GM12872 (cell line): Measurements from ENCODE around the gene ZNF451.

Experiments used
- TF ChIP-seq, protein P1 (sequence below): IDR thresholded peaks from 3 replicates; pipeline ENCODE4 v1.5.1; 2011; ENCODE audit warnings: low read depth, mild to moderate bottlenecking, low read length, moderate library complexity; ENCODE audit not compliant: insufficient read depth

Gene ZNF451

GRCh38 chr6:57086843-57087242, 3.1 kb upstream of the ZNF451 start:
- TF ChIP-seq, protein P1, sequence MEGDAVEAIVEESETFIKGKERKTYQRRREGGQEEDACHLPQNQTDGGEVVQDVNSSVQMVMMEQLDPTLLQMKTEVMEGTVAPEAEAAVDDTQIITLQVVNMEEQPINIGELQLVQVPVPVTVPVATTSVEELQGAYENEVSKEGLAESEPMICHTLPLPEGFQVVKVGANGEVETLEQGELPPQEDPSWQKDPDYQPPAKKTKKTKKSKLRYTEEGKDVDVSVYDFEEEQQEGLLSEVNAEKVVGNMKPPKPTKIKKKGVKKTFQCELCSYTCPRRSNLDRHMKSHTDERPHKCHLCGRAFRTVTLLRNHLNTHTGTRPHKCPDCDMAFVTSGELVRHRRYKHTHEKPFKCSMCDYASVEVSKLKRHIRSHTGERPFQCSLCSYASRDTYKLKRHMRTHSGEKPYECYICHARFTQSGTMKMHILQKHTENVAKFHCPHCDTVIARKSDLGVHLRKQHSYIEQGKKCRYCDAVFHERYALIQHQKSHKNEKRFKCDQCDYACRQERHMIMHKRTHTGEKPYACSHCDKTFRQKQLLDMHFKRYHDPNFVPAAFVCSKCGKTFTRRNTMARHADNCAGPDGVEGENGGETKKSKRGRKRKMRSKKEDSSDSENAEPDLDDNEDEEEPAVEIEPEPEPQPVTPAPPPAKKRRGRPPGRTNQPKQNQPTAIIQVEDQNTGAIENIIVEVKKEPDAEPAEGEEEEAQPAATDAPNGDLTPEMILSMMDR, result no peak

- TF ChIP-seq, protein P1, result no peak
Observed at GRCh38 chr6:57087916-57088315, 2.1 kb upstream of the ZNF451 start.

GRCh38 chr6:57089265-57089664, 723 bp upstream of the ZNF451 start:
- TF ChIP-seq, protein P1, result no peak

GRCh38 chr6:57094689-57095088, 4.7 kb downstream of the ZNF451 start:
- TF ChIP-seq, protein P1, result no peak

DNA sequence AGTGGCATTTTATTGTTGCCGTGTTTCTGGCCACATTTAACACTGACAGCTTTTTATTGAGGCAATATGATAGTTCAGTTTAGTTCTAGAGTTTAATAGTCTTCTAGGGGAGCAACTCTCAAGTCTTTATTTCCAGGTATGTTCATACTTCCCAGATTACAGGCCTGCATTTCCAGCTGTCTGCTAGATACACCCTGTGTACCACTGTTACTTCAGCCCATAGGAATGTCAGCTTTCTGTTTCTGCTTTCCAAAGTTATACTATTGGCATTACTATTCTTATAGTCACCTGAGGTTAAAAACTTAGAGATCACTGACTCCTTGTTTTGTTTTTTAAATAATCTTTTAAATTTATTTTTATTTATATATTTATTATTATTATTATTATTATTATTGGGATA, 7.6 kb downstream of the ZNF451 start:
- TF ChIP-seq, protein P1, result no peak

DNA sequence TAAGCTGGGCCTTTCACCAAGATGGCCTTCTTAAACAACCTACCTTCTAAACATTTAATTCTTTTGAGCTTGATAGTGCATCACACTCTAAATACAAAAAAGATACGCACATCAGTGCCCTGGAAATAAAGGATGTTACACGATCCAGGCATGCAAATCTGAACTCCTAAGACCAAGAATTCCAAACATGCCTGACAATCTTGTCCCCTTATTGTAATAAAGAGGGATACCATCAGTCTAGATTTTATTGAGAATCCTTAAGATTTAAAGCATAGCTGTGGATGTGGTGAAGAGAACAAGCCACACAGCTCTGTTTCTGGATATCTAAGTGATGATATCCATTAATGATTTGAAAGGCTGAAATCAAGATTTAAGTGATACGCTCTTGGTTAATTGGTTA, 13.0 kb downstream of the ZNF451 start:
- TF ChIP-seq, protein P1, result no peak

GRCh38 chr6:57104336-57104735, 14.3 kb downstream of the ZNF451 start:
- TF ChIP-seq, protein P1, result no peak

DNA sequence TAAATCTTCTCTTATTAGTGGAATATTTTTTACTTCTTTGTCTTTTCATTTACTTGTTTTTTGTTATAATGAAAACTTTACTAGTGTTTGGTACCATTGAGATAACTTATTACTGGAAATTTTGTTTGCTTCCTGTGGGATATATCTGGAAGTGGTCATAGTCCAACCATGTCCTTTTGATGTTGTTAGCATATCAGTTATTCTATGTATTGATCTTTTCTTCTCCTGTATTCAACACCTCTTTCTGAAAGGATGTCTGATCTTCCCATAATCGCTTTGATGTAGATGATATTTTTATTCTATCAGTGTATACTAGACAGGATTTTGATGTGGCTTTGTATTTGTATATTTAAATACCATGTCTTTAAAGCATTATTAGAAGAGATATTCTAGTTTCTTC, 17.0 kb downstream of the ZNF451 start:
- TF ChIP-seq, protein P1, result no peak
